Measurements from ENCODE around the gene CFAP44.

DNA sequence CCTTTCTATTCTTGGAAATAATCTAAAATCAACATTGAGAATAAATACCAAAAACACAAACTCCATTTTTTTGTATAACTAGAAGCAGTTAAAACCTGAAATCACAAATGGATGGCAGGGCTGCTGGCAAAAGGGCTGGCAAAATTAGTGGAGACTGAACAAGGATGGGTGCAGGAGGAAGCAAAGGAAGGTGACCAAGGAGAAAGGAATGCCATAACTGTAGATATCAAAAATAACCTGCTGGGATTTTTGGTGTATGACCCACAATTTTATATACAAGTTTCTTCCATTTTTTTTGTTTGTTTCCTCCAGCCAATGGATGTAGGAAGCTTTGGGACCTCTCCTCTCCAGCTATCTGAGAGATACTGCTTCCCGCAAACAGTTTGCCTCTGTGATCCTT, 12.7 kb downstream of the CFAP44 start:
- TF ChIP-seq, protein P1, sequence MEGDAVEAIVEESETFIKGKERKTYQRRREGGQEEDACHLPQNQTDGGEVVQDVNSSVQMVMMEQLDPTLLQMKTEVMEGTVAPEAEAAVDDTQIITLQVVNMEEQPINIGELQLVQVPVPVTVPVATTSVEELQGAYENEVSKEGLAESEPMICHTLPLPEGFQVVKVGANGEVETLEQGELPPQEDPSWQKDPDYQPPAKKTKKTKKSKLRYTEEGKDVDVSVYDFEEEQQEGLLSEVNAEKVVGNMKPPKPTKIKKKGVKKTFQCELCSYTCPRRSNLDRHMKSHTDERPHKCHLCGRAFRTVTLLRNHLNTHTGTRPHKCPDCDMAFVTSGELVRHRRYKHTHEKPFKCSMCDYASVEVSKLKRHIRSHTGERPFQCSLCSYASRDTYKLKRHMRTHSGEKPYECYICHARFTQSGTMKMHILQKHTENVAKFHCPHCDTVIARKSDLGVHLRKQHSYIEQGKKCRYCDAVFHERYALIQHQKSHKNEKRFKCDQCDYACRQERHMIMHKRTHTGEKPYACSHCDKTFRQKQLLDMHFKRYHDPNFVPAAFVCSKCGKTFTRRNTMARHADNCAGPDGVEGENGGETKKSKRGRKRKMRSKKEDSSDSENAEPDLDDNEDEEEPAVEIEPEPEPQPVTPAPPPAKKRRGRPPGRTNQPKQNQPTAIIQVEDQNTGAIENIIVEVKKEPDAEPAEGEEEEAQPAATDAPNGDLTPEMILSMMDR (IDR thresholded peaks at IDR 0.05; ENCODE audit: low read depth, low read length) = no peak
- TF ChIP-seq POLR2A (IDR thresholded peaks at IDR 0.05; ENCODE audit: extremely low read depth, insufficient read length) (no peak), MYC (IDR thresholded peaks at IDR 0.05; ENCODE audit: low read depth, low read length) (no peak)

All from NB4 (cell line).